Measurements from ENCODE around the gene TIMP2. TPM values are rescaled to one million over a fixed set of nuclear protein-coding genes. Genes with fewer than 3 reads are reported as not detected.

The TIMP2 gene
- total and polyA plus RNA-seq, 2 donors (not counting 3 experiments of a cell fraction or from before 2014, with no cell fraction given) = 138 to 318 TPM

DNA sequence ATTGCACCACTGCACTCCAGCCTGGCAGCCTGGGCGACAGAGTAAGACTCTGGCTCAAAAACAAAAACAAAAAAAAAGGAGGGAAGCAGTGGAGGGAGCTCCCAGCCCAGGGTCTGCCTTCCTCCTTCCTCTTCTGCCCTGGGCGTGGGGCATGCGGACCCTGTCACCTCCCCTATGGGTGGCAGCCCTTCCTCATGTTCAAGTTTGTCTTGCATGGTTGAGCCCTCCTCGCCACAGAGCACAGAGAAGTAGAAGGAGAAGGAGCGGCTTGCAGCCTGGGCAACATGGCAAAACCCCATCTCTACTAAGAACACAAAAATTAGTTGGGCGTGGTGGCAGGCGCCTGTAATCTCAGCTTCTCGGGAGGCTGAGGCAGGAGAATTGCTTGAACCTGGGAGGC, 21.4 kb upstream of the TIMP2 start:
- Histone ChIP-seq H3K9me1 (replicated peaks; ENCODE audit: control insufficient read depth, extremely low read depth, insufficient read depth, low read length) (no peaks in the 10 kb centered on the region), H3K79me2 (ENCODE audit: control insufficient read depth, insufficient read depth, low read length) (no peaks in the 10 kb centered on the region), H3K4me1 (ENCODE audit: control insufficient read depth, extremely low read depth, insufficient read depth, low read length) (no peaks in the 10 kb centered on the region), H3K27ac (ENCODE audit: insufficient read depth, low read depth, low read length) (no peak overlapping the region), H2AFZ (ENCODE audit: low read depth, low read length) (no peak overlapping the region), H3K27me3 (ENCODE audit: control insufficient read depth in 2 of 2, insufficient read depth in 2 of 2, low read length in 2 of 2) (no peaks in the 10 kb centered on the region), H4K20me1 (replicated peaks; ENCODE audit: control insufficient read depth, extremely low read depth, insufficient read depth, low read length) (no peaks in the 10 kb centered on the region), H3K4me2 (ENCODE audit: insufficient read depth, low read length) (no peak overlapping the region), H3K9ac (replicated peaks; ENCODE audit: extremely low read depth, insufficient read depth, low read length) (no peak overlapping the region), H3K4me3 (replicated peaks in 1 of 3; ENCODE audit: insufficient read depth in 1 of 3, low read depth in 1 of 3, low read length in 3 of 3) (no peak overlapping the region), H3K9me3 (replicated peaks; ENCODE audit: control insufficient read depth, insufficient read depth, low read length) (no peaks in the 10 kb centered on the region), H3K36me3 (ENCODE audit: control insufficient read depth in 2 of 2, extremely low read depth in 1 of 2, insufficient read depth in 2 of 2, low read length in 2 of 2) (no peaks in the 10 kb centered on the region)
- TF ChIP-seq, protein P1, sequence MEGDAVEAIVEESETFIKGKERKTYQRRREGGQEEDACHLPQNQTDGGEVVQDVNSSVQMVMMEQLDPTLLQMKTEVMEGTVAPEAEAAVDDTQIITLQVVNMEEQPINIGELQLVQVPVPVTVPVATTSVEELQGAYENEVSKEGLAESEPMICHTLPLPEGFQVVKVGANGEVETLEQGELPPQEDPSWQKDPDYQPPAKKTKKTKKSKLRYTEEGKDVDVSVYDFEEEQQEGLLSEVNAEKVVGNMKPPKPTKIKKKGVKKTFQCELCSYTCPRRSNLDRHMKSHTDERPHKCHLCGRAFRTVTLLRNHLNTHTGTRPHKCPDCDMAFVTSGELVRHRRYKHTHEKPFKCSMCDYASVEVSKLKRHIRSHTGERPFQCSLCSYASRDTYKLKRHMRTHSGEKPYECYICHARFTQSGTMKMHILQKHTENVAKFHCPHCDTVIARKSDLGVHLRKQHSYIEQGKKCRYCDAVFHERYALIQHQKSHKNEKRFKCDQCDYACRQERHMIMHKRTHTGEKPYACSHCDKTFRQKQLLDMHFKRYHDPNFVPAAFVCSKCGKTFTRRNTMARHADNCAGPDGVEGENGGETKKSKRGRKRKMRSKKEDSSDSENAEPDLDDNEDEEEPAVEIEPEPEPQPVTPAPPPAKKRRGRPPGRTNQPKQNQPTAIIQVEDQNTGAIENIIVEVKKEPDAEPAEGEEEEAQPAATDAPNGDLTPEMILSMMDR (IDR thresholded peaks at IDR 0.05; ENCODE audit: extremely low read depth in 1 of 2, insufficient read depth in 1 of 2, low read depth in 1 of 2, low read length in 2 of 2) = no peak
- TF ChIP-seq, protein P2, sequence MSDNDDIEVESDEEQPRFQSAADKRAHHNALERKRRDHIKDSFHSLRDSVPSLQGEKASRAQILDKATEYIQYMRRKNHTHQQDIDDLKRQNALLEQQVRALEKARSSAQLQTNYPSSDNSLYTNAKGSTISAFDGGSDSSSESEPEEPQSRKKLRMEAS (IDR thresholded peaks at IDR 0.05; ENCODE audit: insufficient read depth, insufficient read length) = no peak
- no peak for TF ChIP-seq EZH2 (IDR thresholded peaks at IDR 0.05; ENCODE audit: borderline replicate concordance, low read depth, low read length, severe bottlenecking)
- TF ChIP-seq JUN (IDR thresholded peaks at IDR 0.05; ENCODE audit: borderline replicate concordance, insufficient read depth, insufficient read length, low read depth) = no peak
- no peak for TF ChIP-seq FOS (IDR thresholded peaks at IDR 0.05; ENCODE audit: borderline replicate concordance, insufficient read depth, low read length)
- TF ChIP-seq GATA2 (IDR thresholded peaks at IDR 0.05; ENCODE audit: insufficient read depth, insufficient read length, low read depth, low read length) = no peak
- no peak for TF ChIP-seq MYC (IDR thresholded peaks at IDR 0.05; ENCODE audit: low read depth, low read length)
- TF ChIP-seq POLR2A (IDR thresholded peaks at IDR 0.05; ENCODE audit: low read depth, low read length) = no peak
- TF ChIP-seq POLR2AphosphoS5 (IDR thresholded peaks at IDR 0.05; ENCODE audit: insufficient read depth, low read depth, low read length) = no peak
- CTCF ChIA-PET = interaction anchor here (1.1 to 1.8 kb wide), 2 partner anchors 24 to 81 kb away, joined by 3 to 4 read pairs; no protein-coding TSS in a partner anchor
- intact Hi-C loops (cut with micrococcal nuclease) = no loop called here
- FAIRE-seq = no peak
- no TSS peak for BruUV-seq (replicated peaks)
- dilution Hi-C loops (cut with MboI; ENCODE audit: extremely low pct_ligation_motif_present, low sequenced_read_pairs) = no loop called here
- DNase-seq (ENCODE audit: low read depth, low spot score) = no peak
- POLR2A ChIA-PET = no interaction called here
